ENCODE measurements around the gene RNF145.

DNA sequence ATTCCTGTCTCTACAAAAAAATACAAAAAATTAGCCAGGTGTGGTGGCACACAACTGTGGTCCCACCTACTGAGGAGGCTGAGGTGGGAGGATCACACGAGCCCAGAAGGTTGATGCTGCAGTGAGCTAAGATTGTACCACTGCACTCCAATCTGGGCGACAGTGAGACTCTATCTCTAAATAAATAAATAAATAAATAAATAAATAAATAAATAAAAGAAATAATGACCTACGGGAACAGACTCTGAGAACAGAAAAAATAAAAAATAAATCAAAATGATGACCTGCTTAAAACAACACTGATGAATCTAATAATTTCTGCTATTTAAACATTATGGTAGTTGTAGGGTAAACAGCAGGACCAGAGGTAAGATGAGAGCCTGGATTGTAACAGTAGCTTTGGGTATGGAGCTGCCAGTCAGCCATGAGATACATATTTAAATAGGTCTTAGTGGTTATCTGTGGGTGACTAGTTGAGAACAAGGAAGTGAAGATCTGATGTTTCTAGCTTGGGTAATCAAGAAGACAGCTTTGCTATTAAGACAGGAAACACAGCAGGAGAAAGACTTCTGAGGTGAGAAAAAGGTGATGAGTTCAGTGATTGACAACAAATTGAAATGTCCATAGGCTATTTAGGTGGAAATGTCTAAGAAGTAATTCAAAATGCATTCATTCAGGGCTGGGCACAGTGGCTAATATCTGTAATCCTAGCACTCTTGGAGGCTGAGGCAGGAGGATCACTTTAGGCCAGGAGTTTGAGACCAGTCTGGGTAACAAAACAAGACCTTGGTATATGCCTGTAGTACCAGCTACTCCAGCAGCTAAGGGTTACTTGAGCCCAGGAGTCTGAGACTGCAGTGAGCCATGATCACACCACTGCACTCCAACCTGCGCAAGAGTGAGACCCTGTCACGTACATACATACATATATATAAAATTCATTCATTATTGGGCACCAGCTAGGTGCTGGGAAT, 11.0 kb downstream of the RNF145 start:
- TF ChIP-seq, protein P1, sequence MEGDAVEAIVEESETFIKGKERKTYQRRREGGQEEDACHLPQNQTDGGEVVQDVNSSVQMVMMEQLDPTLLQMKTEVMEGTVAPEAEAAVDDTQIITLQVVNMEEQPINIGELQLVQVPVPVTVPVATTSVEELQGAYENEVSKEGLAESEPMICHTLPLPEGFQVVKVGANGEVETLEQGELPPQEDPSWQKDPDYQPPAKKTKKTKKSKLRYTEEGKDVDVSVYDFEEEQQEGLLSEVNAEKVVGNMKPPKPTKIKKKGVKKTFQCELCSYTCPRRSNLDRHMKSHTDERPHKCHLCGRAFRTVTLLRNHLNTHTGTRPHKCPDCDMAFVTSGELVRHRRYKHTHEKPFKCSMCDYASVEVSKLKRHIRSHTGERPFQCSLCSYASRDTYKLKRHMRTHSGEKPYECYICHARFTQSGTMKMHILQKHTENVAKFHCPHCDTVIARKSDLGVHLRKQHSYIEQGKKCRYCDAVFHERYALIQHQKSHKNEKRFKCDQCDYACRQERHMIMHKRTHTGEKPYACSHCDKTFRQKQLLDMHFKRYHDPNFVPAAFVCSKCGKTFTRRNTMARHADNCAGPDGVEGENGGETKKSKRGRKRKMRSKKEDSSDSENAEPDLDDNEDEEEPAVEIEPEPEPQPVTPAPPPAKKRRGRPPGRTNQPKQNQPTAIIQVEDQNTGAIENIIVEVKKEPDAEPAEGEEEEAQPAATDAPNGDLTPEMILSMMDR (IDR thresholded peaks at IDR 0.05 in 4 of 5, conservative IDR thresholded peaks at IDR 0.05 in 1 of 5), result no peak
- TF ChIP-seq POLR2A (IDR thresholded peaks at IDR 0.05), result no peak
